Panc1 (cell line): Measurements from ENCODE around the gene CLK4. TPM values are rescaled to one million over a fixed set of nuclear protein-coding genes. Genes with fewer than 3 reads are reported as not detected.
"Not testable (repeated sequence)": the region's sequence is repeated elsewhere in the genome, so short reads cannot be mapped to it uniquely, and the experiment has no call there.

Source experiments
- ATAC-seq: fragments of 200-7000 bp; cut with Tn5 transposase; 2 replicates; pipeline ENCODE4 v1.9.1; 2020; ENCODE audit warnings: mild to moderate bottlenecking, moderate library complexity
- BruUV-seq: library from RNA; stranded (reverse); fragments of 400-500 nt; replicated peaks from 2 replicates; lab custom pipeline; 2021; lab: Mats Ljungman, UMichigan
- CTCF ChIA-PET: fragments of 300-600 bp; sonication (Branson Sonifier 250); formaldehyde crosslinking; loops from one replicate; lab custom pipeline; 2022; ENCODE audit warnings: antibody characterized with exemption; lab: Charles Lee
- POLR2A ChIA-PET: fragments of 300-600 bp; sonication (Branson Sonifier 250); formaldehyde crosslinking; loops from one replicate; lab custom pipeline; 2022; ENCODE audit warnings: antibody characterized with exemption; lab: Charles Lee
- DNase-seq: peaks from one replicate; pipeline ENCODE4 v3.0.0-alpha.2; 2010; ENCODE audit warnings: low read depth, low spot score
- H3K27ac ChIP-seq: 2 replicates; pipeline ENCODE4 v1.5.1; 2011; ENCODE audit warnings: mild to moderate bottlenecking, low read length, inconsistent platforms
- H3K27me3 ChIP-seq: fragments of 200-500 bp; sonication (Bioruptor generic); 2 replicates; pipeline ENCODE4 v1.6.0; 2014; ENCODE audit warnings: low read length, inconsistent platforms; ENCODE audit not compliant: control insufficient read depth, insufficient read depth
- H3K36me3 ChIP-seq: fragments of 200-500 bp; sonication (Bioruptor generic); 2 replicates; pipeline ENCODE4 v1.5.1; 2014; ENCODE audit warnings: inconsistent platforms, mild to moderate bottlenecking, low read length, moderate library complexity; ENCODE audit not compliant: control insufficient read depth, insufficient read depth
- H3K4me1 ChIP-seq: 2 replicates; pipeline ENCODE4 v1.5.1; 2011; ENCODE audit warnings: inconsistent platforms, mild to moderate bottlenecking, low read length, moderate library complexity; ENCODE audit not compliant: control insufficient read depth, insufficient read depth
- H3K4me3 ChIP-seq, 2 experiments: 2 replicates each; pipeline ENCODE4 v1.5.1; 2011 to 2012; ENCODE audit warnings: low read depth in 2 of 2, low read length in 2 of 2, mild to moderate bottlenecking in 2 of 2, inconsistent platforms in 1 of 2, moderate library complexity in 1 of 2
- H3K9me3 ChIP-seq: fragments of 200-500 bp; sonication (Bioruptor generic); 2 replicates; pipeline ENCODE4 v1.5.1; 2014; ENCODE audit warnings: low read depth, mild to moderate bottlenecking, inconsistent platforms, low read length, moderate library complexity; ENCODE audit not compliant: control insufficient read depth, insufficient read depth
- POLR2AphosphoS5 ChIP-seq: IDR thresholded peaks from 2 replicates; pipeline ENCODE4 v1.6.1; 2012; ENCODE audit warnings: mild to moderate bottlenecking, low read depth, low read length, moderate library complexity
- SIN3A ChIP-seq: IDR thresholded peaks from 2 replicates; pipeline ENCODE4 v1.6.1; 2012; ENCODE audit warnings: low read depth, mild to moderate bottlenecking, low read length, moderate library complexity, borderline replicate concordance; ENCODE audit not compliant: insufficient read depth
- TCF7L2 ChIP-seq: IDR thresholded peaks from 2 replicates; pipeline ENCODE4 v1.6.1; 2011; ENCODE audit warnings: mild to moderate bottlenecking, low read depth, low read length, inconsistent platforms
- in situ Hi-C: cut with HindIII; loops from 2 replicates; pipeline ENCODE4 v1.10.0; 2016; ENCODE audit warnings: low sequenced_read_pairs, low pct_unique_long_range_greater_than_20kb
- intact Hi-C: fragments of 100-400 bp; cut with micrococcal nuclease; formaldehyde crosslinking; loops from one replicate; pipeline ENCODE4 v1.10.0; 2022; ENCODE audit not compliant: unreplicated experiment
- total RNA-seq: library from RNA; stranded (reverse); gene quantifications from one replicate; pipeline ENCODE4 v1.2.1, GENCODE V29; 2021; ENCODE audit not compliant: unreplicated experiment
- TF ChIP-seq, protein P1 (sequence below), 2 experiments: IDR thresholded peaks; 2 replicates each; pipeline ENCODE4 v1.6.1; 2011 to 2012; ENCODE audit warnings: low read depth in 2 of 2, control low read depth in 1 of 2, low read length in 1 of 2, mild to moderate bottlenecking in 1 of 2, moderate library complexity in 1 of 2; ENCODE audit not compliant: insufficient read depth in 1 of 2
- TF ChIP-seq, protein P2 (sequence below): fragments of 450-650 bp; IDR thresholded peaks from 2 replicates; pipeline ENCODE4 v1.5.1; 2017; ENCODE audit warnings: mild to moderate bottlenecking

CLK4 gene
- total RNA-seq, 1 experiment from 2014 or later: 23.4 TPM

DNA sequence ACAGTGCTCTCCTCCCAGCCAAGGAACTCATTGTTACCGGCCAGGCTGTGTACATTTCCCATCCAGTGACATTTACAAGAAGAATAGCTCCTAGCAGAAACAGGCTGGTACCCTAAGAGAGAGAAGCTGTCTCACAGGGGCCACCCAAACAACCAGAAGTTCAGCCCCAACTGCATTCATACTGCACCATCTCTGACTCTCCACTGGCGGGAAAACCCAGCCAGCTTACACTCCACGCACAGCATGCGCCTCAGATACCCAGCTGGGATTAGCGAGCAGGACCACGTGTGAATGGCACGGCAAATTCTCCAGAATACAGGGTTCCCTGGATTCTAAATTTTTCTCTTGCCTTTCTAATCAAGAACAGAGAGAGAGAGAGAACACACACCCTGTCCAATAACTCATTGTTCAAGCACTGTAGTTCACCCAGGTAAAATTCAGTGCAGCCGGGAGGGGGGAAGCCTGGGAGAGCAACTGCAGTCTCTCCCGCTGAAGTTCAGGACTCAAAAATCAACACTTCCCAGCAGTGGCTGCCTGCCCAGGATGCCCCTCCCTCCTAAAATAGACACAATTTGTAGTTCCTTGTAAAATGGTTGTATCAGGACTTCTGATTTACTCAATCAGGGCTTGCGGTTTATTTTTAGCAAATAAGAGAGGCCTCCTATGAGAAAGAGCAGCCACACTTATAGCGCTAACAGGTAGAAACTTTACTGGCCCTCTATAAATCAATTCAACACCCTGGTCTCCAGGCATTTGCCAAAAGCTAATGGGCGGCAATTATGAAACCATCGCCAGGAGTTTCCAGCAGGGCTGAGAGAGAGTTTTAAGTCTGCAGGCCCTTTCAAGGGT is 38.9 kb downstream of the CLK4 start:
- Histone ChIP-seq H3K4me3 (no peak overlapping the region), H3K27me3 (peaks cover 13% of the 10 kb centered on the region), H3K27ac (no peak overlapping the region), H3K4me1 (peaks cover 6% of the 10 kb centered on the region; the same call in 1 of the 2 replicates), H3K9me3 (no peaks in the 10 kb centered on the region), H3K36me3 (no peaks in the 10 kb centered on the region)
- TF ChIP-seq POLR2AphosphoS5 (no peak), TCF7L2 (no peak), SIN3A (no peak)
- TF ChIP-seq, protein P1, sequence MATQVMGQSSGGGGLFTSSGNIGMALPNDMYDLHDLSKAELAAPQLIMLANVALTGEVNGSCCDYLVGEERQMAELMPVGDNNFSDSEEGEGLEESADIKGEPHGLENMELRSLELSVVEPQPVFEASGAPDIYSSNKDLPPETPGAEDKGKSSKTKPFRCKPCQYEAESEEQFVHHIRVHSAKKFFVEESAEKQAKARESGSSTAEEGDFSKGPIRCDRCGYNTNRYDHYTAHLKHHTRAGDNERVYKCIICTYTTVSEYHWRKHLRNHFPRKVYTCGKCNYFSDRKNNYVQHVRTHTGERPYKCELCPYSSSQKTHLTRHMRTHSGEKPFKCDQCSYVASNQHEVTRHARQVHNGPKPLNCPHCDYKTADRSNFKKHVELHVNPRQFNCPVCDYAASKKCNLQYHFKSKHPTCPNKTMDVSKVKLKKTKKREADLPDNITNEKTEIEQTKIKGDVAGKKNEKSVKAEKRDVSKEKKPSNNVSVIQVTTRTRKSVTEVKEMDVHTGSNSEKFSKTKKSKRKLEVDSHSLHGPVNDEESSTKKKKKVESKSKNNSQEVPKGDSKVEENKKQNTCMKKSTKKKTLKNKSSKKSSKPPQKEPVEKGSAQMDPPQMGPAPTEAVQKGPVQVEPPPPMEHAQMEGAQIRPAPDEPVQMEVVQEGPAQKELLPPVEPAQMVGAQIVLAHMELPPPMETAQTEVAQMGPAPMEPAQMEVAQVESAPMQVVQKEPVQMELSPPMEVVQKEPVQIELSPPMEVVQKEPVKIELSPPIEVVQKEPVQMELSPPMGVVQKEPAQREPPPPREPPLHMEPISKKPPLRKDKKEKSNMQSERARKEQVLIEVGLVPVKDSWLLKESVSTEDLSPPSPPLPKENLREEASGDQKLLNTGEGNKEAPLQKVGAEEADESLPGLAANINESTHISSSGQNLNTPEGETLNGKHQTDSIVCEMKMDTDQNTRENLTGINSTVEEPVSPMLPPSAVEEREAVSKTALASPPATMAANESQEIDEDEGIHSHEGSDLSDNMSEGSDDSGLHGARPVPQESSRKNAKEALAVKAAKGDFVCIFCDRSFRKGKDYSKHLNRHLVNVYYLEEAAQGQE (IDR thresholded peaks at IDR 0.05; ENCODE audit: insufficient read depth in 1 of 2, low read depth in 2 of 2, low read length in 1 of 2): no peak
- TF ChIP-seq, protein P2, sequence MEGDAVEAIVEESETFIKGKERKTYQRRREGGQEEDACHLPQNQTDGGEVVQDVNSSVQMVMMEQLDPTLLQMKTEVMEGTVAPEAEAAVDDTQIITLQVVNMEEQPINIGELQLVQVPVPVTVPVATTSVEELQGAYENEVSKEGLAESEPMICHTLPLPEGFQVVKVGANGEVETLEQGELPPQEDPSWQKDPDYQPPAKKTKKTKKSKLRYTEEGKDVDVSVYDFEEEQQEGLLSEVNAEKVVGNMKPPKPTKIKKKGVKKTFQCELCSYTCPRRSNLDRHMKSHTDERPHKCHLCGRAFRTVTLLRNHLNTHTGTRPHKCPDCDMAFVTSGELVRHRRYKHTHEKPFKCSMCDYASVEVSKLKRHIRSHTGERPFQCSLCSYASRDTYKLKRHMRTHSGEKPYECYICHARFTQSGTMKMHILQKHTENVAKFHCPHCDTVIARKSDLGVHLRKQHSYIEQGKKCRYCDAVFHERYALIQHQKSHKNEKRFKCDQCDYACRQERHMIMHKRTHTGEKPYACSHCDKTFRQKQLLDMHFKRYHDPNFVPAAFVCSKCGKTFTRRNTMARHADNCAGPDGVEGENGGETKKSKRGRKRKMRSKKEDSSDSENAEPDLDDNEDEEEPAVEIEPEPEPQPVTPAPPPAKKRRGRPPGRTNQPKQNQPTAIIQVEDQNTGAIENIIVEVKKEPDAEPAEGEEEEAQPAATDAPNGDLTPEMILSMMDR: no peak
- ATAC-seq (no peak), DNase-seq (no peak)
- no TSS peak for BruUV-seq
- ChIA-PET CTCF (interaction anchor here (0.7 kb wide), 1 partner anchor 308 kb away, joined by 3 read pairs; no protein-coding TSS in a partner anchor), POLR2A (no interaction called here)
- in situ Hi-C loops (no loop called here), intact Hi-C loops (no loop called here)

DNA sequence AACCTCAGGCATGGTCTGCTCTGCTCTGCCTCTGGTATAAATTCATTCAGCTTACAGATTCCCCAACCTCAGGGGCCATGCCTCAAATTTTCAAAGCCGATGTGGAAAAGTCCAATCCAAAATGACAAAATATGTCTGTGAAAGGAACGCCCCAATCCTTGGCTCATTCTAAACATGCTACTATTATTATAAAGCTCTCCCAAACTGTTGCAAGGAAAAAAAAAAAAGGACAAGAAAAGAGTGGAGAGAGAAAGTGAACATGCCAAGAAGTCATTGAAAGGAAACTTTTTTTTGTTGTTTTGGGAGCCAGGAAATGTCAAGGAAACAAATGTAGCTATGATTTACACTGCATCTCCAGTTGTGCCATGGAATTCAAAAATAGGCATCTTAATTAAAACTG is 40.5 kb downstream of the CLK4 start:
- Histone ChIP-seq H3K4me3 (no peak overlapping the region), H3K4me1 (peaks cover 6% of the 10 kb centered on the region; the same call in 1 of the 2 replicates), H3K9me3 (no peaks in the 10 kb centered on the region), H3K36me3 (no peaks in the 10 kb centered on the region), H3K27ac (no peak overlapping the region), H3K27me3 (peaks cover 13% of the 10 kb centered on the region)
- no peak for DNase-seq
- BruUV-seq: no TSS peak
- ChIA-PET POLR2A (interaction anchor here (0.7 kb wide), 2 partner anchors 303 to 720 kb away, joined by 7 to 10 read pairs; no protein-coding TSS in a partner anchor), CTCF (interaction anchor here (1.5 kb wide), 1 partner anchor 125 kb away, joined by 3 read pairs; no protein-coding TSS in a partner anchor)
- in situ Hi-C loops: no loop called here
- TF ChIP-seq, protein P1 (IDR thresholded peaks at IDR 0.05; ENCODE audit: insufficient read depth in 1 of 2, low read depth in 2 of 2, low read length in 1 of 2): no peak
- TF ChIP-seq POLR2AphosphoS5 (no peak), TCF7L2 (no peak), SIN3A (no peak)
- TF ChIP-seq, protein P2: no peak
- no peak for ATAC-seq
- intact Hi-C loops: no loop called here

DNA sequence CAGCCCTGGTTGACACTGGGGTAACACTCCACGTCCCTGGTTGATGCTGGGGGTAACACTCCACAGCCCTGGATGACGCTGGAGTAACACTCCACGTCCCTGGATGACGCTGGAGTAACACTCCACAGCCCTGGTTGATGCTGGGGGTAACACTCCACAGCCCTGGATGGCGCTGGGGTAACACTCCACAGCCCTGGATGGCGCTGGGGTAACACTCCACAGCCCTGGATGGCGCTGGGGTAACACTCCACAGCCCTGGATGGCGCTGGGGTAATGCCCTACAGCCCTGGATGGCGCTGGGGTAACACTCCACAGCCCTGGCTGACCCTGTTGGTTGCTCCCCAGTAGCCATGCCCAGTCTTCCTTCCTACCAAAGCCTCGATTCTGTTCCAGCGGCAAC is 41.4 kb downstream of the CLK4 start:
- POLR2A ChIA-PET, H3K27me3 ChIP-seq, H3K4me1 ChIP-seq, H3K36me3 ChIP-seq, H3K27ac ChIP-seq, in situ Hi-C loops, intact Hi-C loops, H3K4me3 ChIP-seq, H3K9me3 ChIP-seq, DNase-seq, CTCF ChIA-PET, BruUV-seq: not testable (repeated sequence)
- ATAC-seq: peak; percentile 42
